Astrocyte (in vitro differentiated cells and primary cell): ENCODE data around the gene GNAO1. TPM values are rescaled to one million over a fixed set of nuclear protein-coding genes. Genes with fewer than 3 reads are reported as not detected.

Experiments used
- DNase-seq: peaks from one replicate; pipeline ENCODE4 v3.0.0-alpha.2; 2010; ENCODE audit warnings: low read depth
- FAIRE-seq: peaks from 2 replicates; lab custom pipeline; 2011; peaks lifted over from hg19 to GRCh38; lab: Jason Lieb, UNC
- H2AFZ ChIP-seq: 2 replicates; pipeline ENCODE4 v1.6.0; 2012; ENCODE audit warnings: low read depth, low read length, inconsistent platforms
- H3K27ac ChIP-seq: 2 replicates; pipeline ENCODE4 v1.5.1; 2011; ENCODE audit warnings: low read depth, low read length, inconsistent platforms
- H3K27me3 ChIP-seq: 2 replicates; pipeline ENCODE4 v1.6.0; 2011; ENCODE audit warnings: low read length, inconsistent platforms; ENCODE audit not compliant: insufficient read depth
- H3K36me3 ChIP-seq: 2 replicates; pipeline ENCODE4 v1.5.1; 2011; ENCODE audit warnings: low read length, inconsistent platforms; ENCODE audit not compliant: insufficient read depth
- H3K4me1 ChIP-seq: 2 replicates; pipeline ENCODE4 v1.5.1; 2011; ENCODE audit warnings: low read length, inconsistent platforms; ENCODE audit not compliant: insufficient read depth
- H3K4me2 ChIP-seq: 2 replicates; pipeline ENCODE4 v1.6.0; 2012; ENCODE audit warnings: low read length, inconsistent platforms
- H3K4me3 ChIP-seq: 2 replicates; pipeline ENCODE4 v1.5.1; 2011; ENCODE audit warnings: low read depth, mild to moderate bottlenecking, low read length, inconsistent platforms; ENCODE audit not compliant: insufficient read depth
- H3K79me2 ChIP-seq: 2 replicates; pipeline ENCODE4 v1.6.0; 2012; ENCODE audit warnings: mild to moderate bottlenecking, low read length, inconsistent platforms; ENCODE audit not compliant: insufficient read depth
- H3K9ac ChIP-seq: 2 replicates; pipeline ENCODE4 v1.6.0; 2012; ENCODE audit warnings: mild to moderate bottlenecking, low read length, inconsistent platforms
- H3K9me3 ChIP-seq: 2 replicates; pipeline ENCODE4 v1.5.1; 2012; ENCODE audit warnings: low read depth, mild to moderate bottlenecking, low read length, inconsistent platforms; ENCODE audit not compliant: insufficient read depth
- H4K20me1 ChIP-seq: 2 replicates; pipeline ENCODE4 v1.6.0; 2012; ENCODE audit warnings: low read length, inconsistent platforms; ENCODE audit not compliant: insufficient read depth
- H3K27ac Mint-ChIP-seq: one replicate; pipeline ENCODE4 v1.8.0; 2021; ENCODE audit warnings: mild to moderate bottlenecking, mixed read lengths; ENCODE audit not compliant: unreplicated experiment
- H3K27me3 Mint-ChIP-seq: one replicate; pipeline ENCODE4 v1.8.0; 2021; ENCODE audit warnings: low read depth, mixed read lengths; ENCODE audit not compliant: unreplicated experiment
- H3K36me3 Mint-ChIP-seq: one replicate; pipeline ENCODE4 v1.8.0; 2021; ENCODE audit warnings: low read depth, mixed read lengths; ENCODE audit not compliant: unreplicated experiment
- H3K4me1 Mint-ChIP-seq: one replicate; pipeline ENCODE4 v1.8.0; 2021; ENCODE audit warnings: low read depth, mixed read lengths; ENCODE audit not compliant: unreplicated experiment
- H3K4me3 Mint-ChIP-seq: one replicate; pipeline ENCODE4 v1.8.0; 2021; ENCODE audit warnings: mild to moderate bottlenecking, moderate library complexity, mixed read lengths; ENCODE audit not compliant: unreplicated experiment
- H3K9me3 Mint-ChIP-seq: one replicate; pipeline ENCODE4 v1.8.0; 2021; ENCODE audit warnings: mild to moderate bottlenecking, mixed read lengths; ENCODE audit not compliant: unreplicated experiment
- EZH2 ChIP-seq: IDR thresholded peaks from 2 replicates; pipeline ENCODE4 v1.6.1; 2012; ENCODE audit warnings: mild to moderate bottlenecking, low read length, inconsistent platforms; ENCODE audit not compliant: insufficient read depth
- total RNA-seq: library from RNA; stranded (reverse); gene quantifications from 2 replicates; pipeline ENCODE4 v1.2.1, GENCODE V29; 2021
- TF ChIP-seq, protein P1 (sequence below): IDR thresholded peaks from 2 replicates; pipeline ENCODE4 v1.5.1; 2011; ENCODE audit warnings: low read depth, mild to moderate bottlenecking, inconsistent platforms, low read length, moderate library complexity; ENCODE audit not compliant: insufficient read depth

The GNAO1 gene
- total RNA-seq, 1 donor from 2014 or later = 1.7 TPM

- DNase-seq (no peak), FAIRE-seq (no peak)
- Histone ChIP-seq H3K9ac (no peak overlapping the region), H3K27me3 (no peaks in the 10 kb centered on the region), H3K4me1 (no peaks in the 10 kb centered on the region), H3K36me3 (no peaks in the 10 kb centered on the region), H3K9me3 (no peaks in the 10 kb centered on the region), H3K27ac (no peak overlapping the region), H3K4me2 (no peak overlapping the region), H2AFZ (no peak overlapping the region), H3K4me3 (no peak overlapping the region), H4K20me1 (no peaks in the 10 kb centered on the region), H3K79me2 (no peaks in the 10 kb centered on the region)
- H3K9me3 Mint-ChIP-seq = no peaks in the 10 kb centered on the region
- H3K4me1 Mint-ChIP-seq = no peaks in the 10 kb centered on the region
- TF ChIP-seq, protein P1, sequence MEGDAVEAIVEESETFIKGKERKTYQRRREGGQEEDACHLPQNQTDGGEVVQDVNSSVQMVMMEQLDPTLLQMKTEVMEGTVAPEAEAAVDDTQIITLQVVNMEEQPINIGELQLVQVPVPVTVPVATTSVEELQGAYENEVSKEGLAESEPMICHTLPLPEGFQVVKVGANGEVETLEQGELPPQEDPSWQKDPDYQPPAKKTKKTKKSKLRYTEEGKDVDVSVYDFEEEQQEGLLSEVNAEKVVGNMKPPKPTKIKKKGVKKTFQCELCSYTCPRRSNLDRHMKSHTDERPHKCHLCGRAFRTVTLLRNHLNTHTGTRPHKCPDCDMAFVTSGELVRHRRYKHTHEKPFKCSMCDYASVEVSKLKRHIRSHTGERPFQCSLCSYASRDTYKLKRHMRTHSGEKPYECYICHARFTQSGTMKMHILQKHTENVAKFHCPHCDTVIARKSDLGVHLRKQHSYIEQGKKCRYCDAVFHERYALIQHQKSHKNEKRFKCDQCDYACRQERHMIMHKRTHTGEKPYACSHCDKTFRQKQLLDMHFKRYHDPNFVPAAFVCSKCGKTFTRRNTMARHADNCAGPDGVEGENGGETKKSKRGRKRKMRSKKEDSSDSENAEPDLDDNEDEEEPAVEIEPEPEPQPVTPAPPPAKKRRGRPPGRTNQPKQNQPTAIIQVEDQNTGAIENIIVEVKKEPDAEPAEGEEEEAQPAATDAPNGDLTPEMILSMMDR = no peak
- no peak for TF ChIP-seq EZH2
- peaks cover 14% of the 10 kb centered on the region for H3K27me3 Mint-ChIP-seq
- H3K4me3 Mint-ChIP-seq = no peak overlapping the region
- no peaks in the 10 kb centered on the region for H3K36me3 Mint-ChIP-seq
- H3K27ac Mint-ChIP-seq = no peak overlapping the region
These were observed 149.6 kb downstream of the GNAO1 start for GRCh38 chr16:56340864-56341365.

- no peaks in the 10 kb centered on the region for H3K27me3 ChIP-seq
- Mint-ChIP-seq H3K4me1 (no peaks in the 10 kb centered on the region), H3K4me3 (no peak overlapping the region), H3K9me3 (no peaks in the 10 kb centered on the region), H3K27me3 (peaks cover 18% of the 10 kb centered on the region), H3K36me3 (no peaks in the 10 kb centered on the region), H3K27ac (no peak overlapping the region)
- no peaks in the 10 kb centered on the region for H3K9me3 ChIP-seq
- no peak overlapping the region for H3K27ac ChIP-seq
- FAIRE-seq (no peak), DNase-seq (no peak)
- no peak overlapping the region for H3K4me3 ChIP-seq
- H3K9ac ChIP-seq = no peak overlapping the region
- H4K20me1 ChIP-seq = no peaks in the 10 kb centered on the region
- no peak for TF ChIP-seq EZH2
- TF ChIP-seq, protein P1 = no peak
- no peak overlapping the region for H2AFZ ChIP-seq
- H3K4me1 ChIP-seq = no peaks in the 10 kb centered on the region
- no peaks in the 10 kb centered on the region for H3K36me3 ChIP-seq
- H3K79me2 ChIP-seq = no peaks in the 10 kb centered on the region
- no peak overlapping the region for H3K4me2 ChIP-seq
These were observed 150.5 kb downstream of the GNAO1 start for GRCh38 chr16:56341656-56342399.
